Large intestine (tissue), 3 donors: ENCODE data around the gene TKT. TPM values are rescaled to one million over a fixed set of nuclear protein-coding genes. Genes with fewer than 3 reads are reported as not detected.

Experiments used
- DNase-seq, 2 donors: peaks; one replicate each; pipeline versions ENCODE4 v3.0.0 to v3.0.0-alpha.2; 2013
- H3K27ac ChIP-seq: one replicate; pipeline ENCODE4 v1.5.1; 2013; ENCODE audit warnings: low read length
- H3K27me3 ChIP-seq: 2 replicates; pipeline ENCODE4 v1.6.1; 2013; ENCODE audit warnings: low read length; ENCODE audit not compliant: control insufficient read depth, insufficient read depth
- H3K36me3 ChIP-seq: 2 replicates; pipeline ENCODE4 v1.6.1; 2013; ENCODE audit warnings: low read length; ENCODE audit not compliant: control insufficient read depth, insufficient read depth
- H3K4me1 ChIP-seq: one replicate; pipeline ENCODE4 v1.6.1; 2013; ENCODE audit warnings: low read length; ENCODE audit not compliant: control insufficient read depth, insufficient read depth
- H3K4me3 ChIP-seq: one replicate; pipeline ENCODE4 v1.5.1; 2013; ENCODE audit warnings: low read length
- H3K9me3 ChIP-seq: one replicate; pipeline ENCODE4 v1.6.1; 2013; ENCODE audit warnings: mild to moderate bottlenecking, low read depth, low read length, moderate library complexity; ENCODE audit not compliant: control insufficient read depth
- WGBS: methylation state at CpG from one replicate; pipeline ENCODE4 v1.1.5; 2013; ENCODE audit warnings: low lambda C conversion rate; ENCODE audit not compliant: insufficient coverage; 5-methylcytosine and 5-hydroxymethylcytosine counted together
- polyA plus RNA-seq: library from polyadenylated mRNA; unstranded; fragments of 120-200 nt; gene quantifications from one replicate; pipeline ENCODE4 v1.2.1, GENCODE V29; 2013

Gene TKT
- polyA plus RNA-seq, 1 donor = 187 TPM

GRCh38 chr3:53234130-53234840, 21.5 kb downstream of the TKT start:
- Histone ChIP-seq H3K36me3 (peaks cover 79% of the 10 kb centered on the region), H3K4me1 (peaks cover 17% of the 10 kb centered on the region), H3K4me3 (no peak overlapping the region), H3K27me3 (no peaks in the 10 kb centered on the region), H3K9me3 (no peaks in the 10 kb centered on the region), H3K27ac (no peak overlapping the region)
- DNase-seq = no peak
- WGBS = 61% methylated on average over 3 of the region's 15 CpGs

- Histone ChIP-seq H3K4me3 (no peak overlapping the region), H3K27me3 (no peaks in the 10 kb centered on the region), H3K9me3 (no peaks in the 10 kb centered on the region), H3K27ac (no peak overlapping the region), H3K36me3 (peaks cover 85% of the 10 kb centered on the region), H3K4me1 (peaks cover 10% of the 10 kb centered on the region)
- no CpG with 5 or more reads among the region's 18 CpGs for WGBS
- DNase-seq = no peak
These were observed 23.0 kb downstream of the TKT start for GRCh38 chr3:53232641-53233377.

- H3K4me3 ChIP-seq = no peak overlapping the region
- H3K27me3 ChIP-seq = no peaks in the 10 kb centered on the region
- no CpG with 5 or more reads among the region's 13 CpGs for WGBS
- H3K9me3 ChIP-seq = no peaks in the 10 kb centered on the region
- H3K27ac ChIP-seq = no peak overlapping the region
- DNase-seq = no peak
- peaks cover 92% of the 10 kb centered on the region for H3K36me3 ChIP-seq
- H3K4me1 ChIP-seq = peaks cover 10% of the 10 kb centered on the region
These were observed 24.0 kb downstream of the TKT start for GRCh38 chr3:53231532-53232511.

- Histone ChIP-seq H3K9me3 (no peaks in the 10 kb centered on the region), H3K4me1 (peaks cover 1% of the 10 kb centered on the region), H3K27me3 (no peaks in the 10 kb centered on the region), H3K36me3 (peaks cover 96% of the 10 kb centered on the region), H3K4me3 (no peak overlapping the region), H3K27ac (no peak overlapping the region)
- WGBS = no CpG with 5 or more reads among the region's 5 CpGs
- no peak for DNase-seq
These were observed 25.0 kb downstream of the TKT start for GRCh38 chr3:53230789-53231188.

GRCh38 chr3:53230041-53230621, 25.7 kb downstream of the TKT start:
- Histone ChIP-seq H3K4me3 (no peak overlapping the region), H3K27me3 (no peaks in the 10 kb centered on the region), H3K36me3 (peaks cover 97% of the 10 kb centered on the region), H3K27ac (no peak overlapping the region), H3K4me1 (no peaks in the 10 kb centered on the region), H3K9me3 (no peaks in the 10 kb centered on the region)
- no CpG with 5 or more reads among the region's 16 CpGs for WGBS
- DNase-seq = no peak

- H3K4me1 ChIP-seq = no peaks in the 10 kb centered on the region
- H3K36me3 ChIP-seq = peaks cover 98% of the 10 kb centered on the region
- H3K9me3 ChIP-seq = no peaks in the 10 kb centered on the region
- WGBS = no CpG with 5 or more reads among the region's 2 CpGs
- no peak overlapping the region for H3K4me3 ChIP-seq
- DNase-seq = no peak
- H3K27me3 ChIP-seq = no peaks in the 10 kb centered on the region
- H3K27ac ChIP-seq = no peak overlapping the region
These were observed 26.2 kb downstream of the TKT start for GRCh38 chr3:53229606-53230005.

GRCh38 chr3:53229171-53229570, 26.7 kb downstream of the TKT start:
- DNase-seq = no peak
- Histone ChIP-seq H3K27me3 (no peaks in the 10 kb centered on the region), H3K4me1 (no peaks in the 10 kb centered on the region), H3K27ac (no peak overlapping the region), H3K4me3 (no peak overlapping the region), H3K9me3 (no peaks in the 10 kb centered on the region), H3K36me3 (peaks cover 98% of the 10 kb centered on the region)
- WGBS = no CpG with 5 or more reads among the region's 14 CpGs

- H3K27me3 ChIP-seq = no peaks in the 10 kb centered on the region
- 83% methylated on average over 1 of the region's 24 CpGs for WGBS
- no peak overlapping the region for H3K4me3 ChIP-seq
- no peaks in the 10 kb centered on the region for H3K9me3 ChIP-seq
- no peak for DNase-seq
- H3K4me1 ChIP-seq = no peaks in the 10 kb centered on the region
- H3K27ac ChIP-seq = no peak overlapping the region
- peaks cover 97% of the 10 kb centered on the region for H3K36me3 ChIP-seq
These were observed 27.6 kb downstream of the TKT start for GRCh38 chr3:53227993-53228885.

GRCh38 chr3:53226841-53227407, 28.9 kb downstream of the TKT start:
- DNase-seq = no peak
- Histone ChIP-seq H3K4me3 (no peak overlapping the region), H3K27ac (no peak overlapping the region), H3K36me3 (peaks cover 85% of the 10 kb centered on the region), H3K9me3 (no peaks in the 10 kb centered on the region), H3K27me3 (no peaks in the 10 kb centered on the region), H3K4me1 (no peaks in the 10 kb centered on the region)
- no CpG with 5 or more reads among the region's 17 CpGs for WGBS
